CD4-positive, alpha-beta T cell (primary cell): ENCODE measurements around the gene RPL22. TPM values are rescaled to one million over a fixed set of nuclear protein-coding genes. Genes with fewer than 3 reads are reported as not detected.

ENCODE experiments used
- ATAC-seq: fragments of 200-7000 bp; cut with Tn5 transposase; one replicate; pipeline ENCODE4 v1.10.0; 2022; ENCODE audit warnings: mild to moderate bottlenecking; ENCODE audit not compliant: poor library complexity
- CTCF ChIA-PET: fragments of 350-600 bp; sonication (Branson Sonifier 250); formaldehyde crosslinking; loops from one replicate; lab custom pipeline; 2021; ENCODE audit warnings: antibody characterized with exemption, inconsistent platforms; lab: Charles Lee
- POLR2A ChIA-PET: fragments of 350-600 bp; sonication (Branson Sonifier 250); formaldehyde crosslinking; loops from one replicate; lab custom pipeline; 2021; ENCODE audit warnings: antibody characterized with exemption, inconsistent platforms; lab: Charles Lee
- DNase-seq, 14 experiments: peaks; one replicate each; pipeline ENCODE4 v3.0.0-alpha.2; 2013 to 2020; ENCODE audit warnings: mixed read lengths in 2 of 14
- H3K27ac ChIP-seq, 2 donors: one replicate each; pipeline versions ENCODE4 v1.5.1 to v1.7.0; 2013; ENCODE audit warnings: low read length in 2 of 2, low read depth in 1 of 2, mild to moderate bottlenecking in 1 of 2
- H3K27me3 ChIP-seq, 2 experiments: 1 replicate in 1 of 2; 2 replicates in 1 of 2; pipeline versions ENCODE4 v1.6.1 to v1.7.0; 2013; ENCODE audit warnings: low read length in 2 of 2, control low read depth in 1 of 2, mild to moderate bottlenecking in 1 of 2, moderate library complexity in 1 of 2; ENCODE audit not compliant: insufficient read depth in 2 of 2, control insufficient read depth in 1 of 2
- H3K36me3 ChIP-seq: one replicate; pipeline ENCODE4 v1.6.1; 2013; ENCODE audit warnings: low read length, control low read depth; ENCODE audit not compliant: insufficient read depth
- H3K4me1 ChIP-seq: one replicate; pipeline ENCODE4 v1.6.1; 2013; ENCODE audit warnings: low read length, control low read depth; ENCODE audit not compliant: insufficient read depth
- H3K4me3 ChIP-seq: one replicate; pipeline ENCODE4 v1.5.1; 2013; ENCODE audit warnings: mild to moderate bottlenecking, low read length, moderate library complexity
- H3K9me3 ChIP-seq, 2 experiments: 1 replicate in 1 of 2; 2 replicates in 1 of 2; pipeline versions ENCODE4 v1.6.1 to v1.7.0; 2013; ENCODE audit warnings: low read length in 2 of 2, mild to moderate bottlenecking in 2 of 2, control low read depth in 1 of 2, moderate library complexity in 1 of 2; ENCODE audit not compliant: control insufficient read depth in 1 of 2, insufficient read depth in 1 of 2
- H3K27ac Mint-ChIP-seq: one replicate; pipeline ENCODE4 v1.8.0; 2020; ENCODE audit warnings: mixed read lengths
- H3K27me3 Mint-ChIP-seq: one replicate; pipeline ENCODE4 v1.8.0; 2021; ENCODE audit warnings: mixed read lengths
- H3K36me3 Mint-ChIP-seq: one replicate; pipeline ENCODE4 v1.8.0; 2021; ENCODE audit warnings: low read depth, mixed read lengths
- H3K4me1 Mint-ChIP-seq: one replicate; pipeline ENCODE4 v1.8.0; 2021; ENCODE audit warnings: low read depth, mixed read lengths
- H3K4me3 Mint-ChIP-seq: one replicate; pipeline ENCODE4 v1.8.0; 2020; ENCODE audit warnings: mild to moderate bottlenecking, mixed read lengths
- H3K9me3 Mint-ChIP-seq: one replicate; pipeline ENCODE4 v1.8.0; 2020; ENCODE audit warnings: mixed read lengths
- intact Hi-C, 2 experiments: fragments of 100-400 bp; cut with DNase I in 1 of 2; cut with micrococcal nuclease in 1 of 2; formaldehyde crosslinking; loops; one replicate each; pipeline versions ENCODE4 v1.15.1 to v1.9.0; 2023 to 2025; cut with DNase I, micrococcal nuclease
- total RNA-seq, 174 experiments: library from RNA in 2 of 174; stranded (reverse) in 2 of 174; gene quantifications; one replicate each; pipeline ENCODE4 v1.2.3 and lab custom pipeline; 2021 to 2026
- TF ChIP-seq, protein P1 (sequence below): fragments of 200-600 bp; IDR thresholded peaks from one replicate; pipeline ENCODE4 v1.8.0; 2022; ENCODE audit warnings: antibody characterized with exemption, mild to moderate bottlenecking

The RPL22 gene
- total RNA-seq, 2 experiments from 2014 or later = 620 to 652 TPM

DNA sequence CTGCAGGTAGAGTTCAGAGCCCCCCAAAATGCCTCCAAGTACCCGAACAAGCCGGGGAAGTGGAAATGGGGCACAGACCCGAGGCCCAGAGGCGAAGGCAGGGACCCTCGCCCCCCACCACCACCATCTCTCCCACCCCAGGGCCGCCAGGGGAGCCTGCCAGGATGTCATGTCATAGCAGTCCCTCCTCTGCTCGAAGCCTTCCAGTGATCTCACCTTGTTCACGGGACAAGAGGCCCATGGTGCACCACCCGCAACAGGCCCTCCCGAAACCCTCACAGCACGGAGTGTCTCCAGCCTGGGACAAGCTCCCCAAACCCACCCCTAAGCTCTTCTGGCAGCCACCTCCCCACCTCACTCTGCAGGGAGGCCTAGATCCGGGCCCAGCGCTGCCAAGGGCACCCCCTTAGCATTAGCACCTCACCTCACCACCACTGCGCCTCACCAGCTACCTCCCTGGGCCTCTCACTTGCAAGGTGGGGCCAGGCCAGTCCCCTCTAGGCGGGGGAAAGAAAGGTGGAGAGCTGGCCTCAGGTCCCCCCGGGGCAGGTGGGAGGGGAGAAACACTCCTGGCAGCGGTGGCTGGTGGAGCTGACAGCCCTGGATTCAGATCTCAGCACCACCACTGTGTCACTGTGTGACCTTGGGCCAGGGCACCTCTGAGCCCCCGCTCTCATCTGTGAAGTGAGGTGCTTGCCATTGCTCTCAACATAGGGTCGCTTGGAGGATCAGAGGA is 32.6 kb downstream of the RPL22 start:
- H3K27me3 Mint-ChIP-seq = peaks cover 18% of the 10 kb centered on the region

DNA sequence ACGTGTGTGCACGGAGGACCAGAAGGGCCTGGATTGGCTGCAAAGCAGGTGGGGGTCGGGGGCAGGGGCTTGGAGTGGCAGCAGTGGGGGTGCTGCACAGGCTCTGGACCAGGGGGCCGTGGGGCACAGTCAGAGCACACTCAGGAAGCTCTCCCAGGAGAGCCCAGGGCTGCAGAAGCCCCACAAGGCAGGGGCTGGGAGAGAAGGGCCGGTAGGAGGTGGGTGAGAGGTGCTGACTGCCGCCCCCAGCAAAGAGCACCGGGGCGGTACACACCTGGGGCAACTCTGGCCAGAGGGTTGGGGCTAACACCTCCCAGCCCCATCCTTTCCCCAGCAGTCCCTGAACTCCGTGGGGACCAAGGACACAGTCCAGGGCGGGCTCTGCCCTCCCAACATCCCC is 33.2 kb downstream of the RPL22 start:
- CTCF ChIA-PET = no interaction called here
- ATAC-seq (no peak), DNase-seq (no peak)
- no peaks in the 10 kb centered on the region for H3K36me3 Mint-ChIP-seq
- H3K27ac Mint-ChIP-seq = no peak overlapping the region
- Histone ChIP-seq H3K4me1 (no peaks in the 10 kb centered on the region), H3K27ac (no peak overlapping the region), H3K9me3 (peaks cover 0 to 13% of the 10 kb centered on the region in 2 experiments), H3K36me3 (no peaks in the 10 kb centered on the region), H3K4me3 (no peak overlapping the region), H3K27me3 (peaks cover 2 to 6% of the 10 kb centered on the region in 2 experiments)
- H3K4me1 Mint-ChIP-seq = no peaks in the 10 kb centered on the region
- no peaks in the 10 kb centered on the region for H3K9me3 Mint-ChIP-seq
- intact Hi-C loops = no loop called here
- TF ChIP-seq, protein P1, sequence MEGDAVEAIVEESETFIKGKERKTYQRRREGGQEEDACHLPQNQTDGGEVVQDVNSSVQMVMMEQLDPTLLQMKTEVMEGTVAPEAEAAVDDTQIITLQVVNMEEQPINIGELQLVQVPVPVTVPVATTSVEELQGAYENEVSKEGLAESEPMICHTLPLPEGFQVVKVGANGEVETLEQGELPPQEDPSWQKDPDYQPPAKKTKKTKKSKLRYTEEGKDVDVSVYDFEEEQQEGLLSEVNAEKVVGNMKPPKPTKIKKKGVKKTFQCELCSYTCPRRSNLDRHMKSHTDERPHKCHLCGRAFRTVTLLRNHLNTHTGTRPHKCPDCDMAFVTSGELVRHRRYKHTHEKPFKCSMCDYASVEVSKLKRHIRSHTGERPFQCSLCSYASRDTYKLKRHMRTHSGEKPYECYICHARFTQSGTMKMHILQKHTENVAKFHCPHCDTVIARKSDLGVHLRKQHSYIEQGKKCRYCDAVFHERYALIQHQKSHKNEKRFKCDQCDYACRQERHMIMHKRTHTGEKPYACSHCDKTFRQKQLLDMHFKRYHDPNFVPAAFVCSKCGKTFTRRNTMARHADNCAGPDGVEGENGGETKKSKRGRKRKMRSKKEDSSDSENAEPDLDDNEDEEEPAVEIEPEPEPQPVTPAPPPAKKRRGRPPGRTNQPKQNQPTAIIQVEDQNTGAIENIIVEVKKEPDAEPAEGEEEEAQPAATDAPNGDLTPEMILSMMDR = no peak
- POLR2A ChIA-PET = no interaction called here
- H3K27me3 Mint-ChIP-seq = peaks cover 12% of the 10 kb centered on the region
- H3K4me3 Mint-ChIP-seq = no peak overlapping the region

More for the DNA sequence above, 32.6 kb downstream of the RPL22 start:
- Mint-ChIP-seq H3K9me3 (no peaks in the 10 kb centered on the region), H3K4me1 (no peaks in the 10 kb centered on the region), H3K4me3 (no peak overlapping the region), H3K36me3 (no peaks in the 10 kb centered on the region), H3K27ac (no peak overlapping the region)
- Histone ChIP-seq H3K9me3 (peaks cover 0 to 7% of the 10 kb centered on the region in 2 experiments), H3K36me3 (no peaks in the 10 kb centered on the region), H3K4me3 (no peak overlapping the region), H3K4me1 (no peaks in the 10 kb centered on the region), H3K27me3 (peaks cover 5 to 7% of the 10 kb centered on the region in 2 experiments), H3K27ac (no peak overlapping the region)
- TF ChIP-seq, protein P1 = no peak
- DNase-seq (no peak), ATAC-seq (no peak)
- intact Hi-C loops = no loop called here
- ChIA-PET CTCF (no interaction called here), POLR2A (no interaction called here)

DNA sequence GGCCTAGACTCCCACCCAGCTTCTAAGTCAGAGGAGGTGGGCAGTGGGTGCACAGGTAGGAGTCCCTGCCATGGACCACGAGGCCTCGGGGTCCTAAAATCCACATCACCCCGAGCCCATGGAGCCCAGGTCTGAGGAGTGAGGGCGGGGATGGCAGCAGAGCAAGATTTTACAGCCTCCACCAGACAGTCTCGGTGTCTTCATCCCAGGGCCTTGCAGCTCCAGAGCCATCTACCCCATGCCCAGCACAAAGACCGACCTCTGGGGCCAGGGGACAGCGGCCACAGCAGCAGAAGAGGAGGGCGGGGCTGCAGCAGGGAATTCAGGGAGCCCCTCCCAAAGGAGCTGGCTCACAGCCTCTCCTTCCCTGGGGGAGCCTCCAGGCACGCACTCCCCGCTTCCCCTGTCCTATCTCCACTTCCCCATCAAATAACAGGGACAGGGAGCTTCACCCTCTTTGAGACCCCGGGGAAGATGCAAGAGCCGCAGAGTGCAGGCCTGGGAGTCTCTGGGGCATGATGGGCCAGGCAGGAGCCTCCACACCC is 33.9 kb downstream of the RPL22 start:
- TF ChIP-seq, protein P1 = no peak

More for the DNA sequence above, 33.9 kb downstream of the RPL22 start:
- Mint-ChIP-seq H3K27me3 (peaks cover 15% of the 10 kb centered on the region), H3K4me1 (no peaks in the 10 kb centered on the region), H3K4me3 (no peak overlapping the region), H3K9me3 (no peaks in the 10 kb centered on the region), H3K36me3 (no peaks in the 10 kb centered on the region), H3K27ac (no peak overlapping the region)
- Histone ChIP-seq H3K9me3 (peaks cover 0 to 14% of the 10 kb centered on the region in 2 experiments), H3K4me1 (no peaks in the 10 kb centered on the region), H3K36me3 (no peaks in the 10 kb centered on the region), H3K4me3 (no peak overlapping the region), H3K27ac (no peak overlapping the region), H3K27me3 (peaks cover 6 to 13% of the 10 kb centered on the region in 2 experiments)
- intact Hi-C loops = no loop called here
- no peak for ATAC-seq
- ChIA-PET POLR2A (no interaction called here), CTCF (no interaction called here)
- no peak for DNase-seq
